Nephron progenitor cell (in vitro differentiated cells): ENCODE results near the gene PDE6B.

Source experiments
- DNase-seq: peaks from one replicate; pipeline ENCODE4 v3.0.0; 2021
- H3K27ac Mint-ChIP-seq: 2 replicates; pipeline ENCODE4 v1.8.0; 2021; ENCODE audit warnings: mild to moderate bottlenecking, moderate library complexity, mixed read lengths
- H3K27me3 Mint-ChIP-seq: 2 replicates; pipeline ENCODE4 v1.8.0; 2021; ENCODE audit warnings: mild to moderate bottlenecking, low read depth, mixed read lengths; ENCODE audit not compliant: poor library complexity
- H3K36me3 Mint-ChIP-seq: 2 replicates; pipeline ENCODE4 v1.8.0; 2021; ENCODE audit warnings: low read depth, mixed read lengths
- H3K4me1 Mint-ChIP-seq: 2 replicates; pipeline ENCODE4 v1.8.0; 2021; ENCODE audit warnings: mixed read lengths
- H3K4me3 Mint-ChIP-seq: 2 replicates; pipeline ENCODE4 v1.8.0; 2021; ENCODE audit warnings: mild to moderate bottlenecking, moderate library complexity, mixed read lengths
- H3K9me3 Mint-ChIP-seq: 2 replicates; pipeline ENCODE4 v1.8.0; 2021; ENCODE audit warnings: mild to moderate bottlenecking, moderate library complexity, mixed read lengths
- CTCF ChIP-seq: fragments of 200-600 bp; sonication (generic); IDR thresholded peaks from 2 replicates; pipeline ENCODE4 v1.5.0; 2021; ENCODE audit warnings: antibody characterized with exemption

PDE6B gene

DNA sequence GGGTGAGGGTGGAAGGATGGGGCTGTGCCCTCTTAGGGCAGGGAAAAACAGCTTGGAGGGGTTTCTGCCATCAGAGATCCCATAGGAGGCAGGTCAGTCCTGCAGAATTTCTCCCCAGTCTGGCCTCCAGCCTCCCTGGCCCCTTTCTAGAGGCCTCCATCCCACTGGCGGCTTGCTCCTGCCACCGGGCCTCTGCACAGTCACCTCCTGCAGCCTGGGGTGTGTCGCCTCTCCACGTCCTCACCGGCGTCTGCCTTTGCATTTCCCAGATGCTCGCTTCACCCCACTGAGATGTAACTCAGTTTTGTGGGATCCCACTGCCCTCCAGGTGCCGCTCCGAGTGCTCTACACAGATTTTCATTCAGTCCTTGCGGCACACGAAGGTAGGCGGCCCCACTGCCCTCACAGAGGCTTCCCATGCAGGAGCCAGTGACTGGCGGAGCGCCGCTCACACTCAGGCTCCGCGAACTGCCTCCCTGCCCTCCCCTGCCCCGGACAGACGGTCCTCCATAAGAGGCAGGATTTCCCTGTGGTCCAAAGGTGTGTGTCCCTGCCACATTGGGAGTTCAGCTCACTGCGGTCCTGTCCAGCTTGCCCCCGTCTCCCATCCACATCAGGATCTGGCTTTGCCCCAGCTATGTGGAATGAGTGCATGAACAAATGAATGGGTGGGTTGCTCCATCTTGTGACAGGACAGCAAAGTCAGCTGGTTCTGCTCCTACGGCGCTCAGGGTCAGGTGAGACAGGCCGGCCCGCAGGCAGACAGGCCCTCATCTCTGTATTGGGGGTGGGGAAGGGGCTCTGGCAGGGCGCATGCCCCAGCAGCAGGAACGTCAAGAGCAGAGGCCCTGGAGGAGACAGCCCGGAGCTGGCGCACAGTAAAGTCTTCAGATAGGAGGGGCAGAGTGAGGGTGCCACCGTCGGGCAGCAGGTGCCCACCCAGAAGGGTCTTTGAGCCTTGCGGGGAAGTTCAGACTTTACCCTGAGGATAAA, 46.6 kb upstream of the PDE6B start:
- Mint-ChIP-seq H3K4me3 (no peak overlapping the region), H3K4me1 (peaks cover 14% of the 10 kb centered on the region), H3K27ac (no peak overlapping the region), H3K36me3 (no peaks in the 10 kb centered on the region), H3K27me3 (peaks cover 84% of the 10 kb centered on the region), H3K9me3 (peaks cover 15% of the 10 kb centered on the region)
- TF ChIP-seq CTCF: no peak
- no peak for DNase-seq

- peaks cover 23% of the 10 kb centered on the region for H3K9me3 Mint-ChIP-seq
- H3K36me3 Mint-ChIP-seq: no peaks in the 10 kb centered on the region
- peaks cover 82% of the 10 kb centered on the region for H3K27me3 Mint-ChIP-seq
- peaks cover 14% of the 10 kb centered on the region for H3K4me1 Mint-ChIP-seq
- no peak overlapping the region for H3K27ac Mint-ChIP-seq
- no peak overlapping the region for H3K4me3 Mint-ChIP-seq
- no peak for DNase-seq
- TF ChIP-seq CTCF: no peak
Measured at GRCh38 chr4:579543-580175, 45.7 kb upstream of the PDE6B start.

GRCh38 chr4:581181-581580, 44.2 kb upstream of the PDE6B start:
- TF ChIP-seq CTCF: no peak
- H3K36me3 Mint-ChIP-seq: no peaks in the 10 kb centered on the region
- H3K4me1 Mint-ChIP-seq: peaks cover 14% of the 10 kb centered on the region
- no peak for DNase-seq
- no peak overlapping the region for H3K27ac Mint-ChIP-seq
- peaks cover 31% of the 10 kb centered on the region for H3K9me3 Mint-ChIP-seq
- H3K27me3 Mint-ChIP-seq: peaks cover 86% of the 10 kb centered on the region
- H3K4me3 Mint-ChIP-seq: no peak overlapping the region

GRCh38 chr4:581753-582361, 43.5 kb upstream of the PDE6B start:
- DNase-seq: no peak
- peaks cover 12% of the 10 kb centered on the region for H3K4me1 Mint-ChIP-seq
- H3K9me3 Mint-ChIP-seq: peaks cover 32% of the 10 kb centered on the region
- no peaks in the 10 kb centered on the region for H3K36me3 Mint-ChIP-seq
- no peak overlapping the region for H3K4me3 Mint-ChIP-seq
- peaks cover 85% of the 10 kb centered on the region for H3K27me3 Mint-ChIP-seq
- TF ChIP-seq CTCF: no peak
- no peak overlapping the region for H3K27ac Mint-ChIP-seq

DNA sequence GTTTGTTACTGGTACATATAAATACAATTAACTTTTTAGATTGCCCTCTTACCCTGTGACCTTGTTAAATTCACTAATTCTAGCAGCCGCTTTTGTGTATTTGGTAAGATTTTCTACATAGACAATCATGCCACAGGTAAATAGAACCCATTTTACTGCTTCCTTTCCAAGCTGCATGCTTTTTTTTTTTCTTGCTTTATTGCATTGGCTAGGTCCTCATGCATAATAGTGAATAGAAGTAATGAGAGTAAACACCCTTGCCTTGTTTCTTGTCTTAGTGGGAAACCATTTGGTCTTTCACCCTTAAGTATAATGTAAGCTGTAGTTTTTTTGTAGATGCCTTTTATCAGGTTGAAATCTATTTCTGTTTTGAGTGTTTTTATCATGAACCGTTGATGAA, 41.6 kb upstream of the PDE6B start:
- H3K4me3 Mint-ChIP-seq: no peak overlapping the region
- no peaks in the 10 kb centered on the region for H3K4me1 Mint-ChIP-seq
- no peaks in the 10 kb centered on the region for H3K36me3 Mint-ChIP-seq
- TF ChIP-seq CTCF: no peak
- no peak overlapping the region for H3K27ac Mint-ChIP-seq
- H3K27me3 Mint-ChIP-seq: peaks cover 72% of the 10 kb centered on the region
- DNase-seq: no peak
- peaks cover 35% of the 10 kb centered on the region for H3K9me3 Mint-ChIP-seq
